ENCODE measurements around the gene POLR3E.

Gene POLR3E

DNA sequence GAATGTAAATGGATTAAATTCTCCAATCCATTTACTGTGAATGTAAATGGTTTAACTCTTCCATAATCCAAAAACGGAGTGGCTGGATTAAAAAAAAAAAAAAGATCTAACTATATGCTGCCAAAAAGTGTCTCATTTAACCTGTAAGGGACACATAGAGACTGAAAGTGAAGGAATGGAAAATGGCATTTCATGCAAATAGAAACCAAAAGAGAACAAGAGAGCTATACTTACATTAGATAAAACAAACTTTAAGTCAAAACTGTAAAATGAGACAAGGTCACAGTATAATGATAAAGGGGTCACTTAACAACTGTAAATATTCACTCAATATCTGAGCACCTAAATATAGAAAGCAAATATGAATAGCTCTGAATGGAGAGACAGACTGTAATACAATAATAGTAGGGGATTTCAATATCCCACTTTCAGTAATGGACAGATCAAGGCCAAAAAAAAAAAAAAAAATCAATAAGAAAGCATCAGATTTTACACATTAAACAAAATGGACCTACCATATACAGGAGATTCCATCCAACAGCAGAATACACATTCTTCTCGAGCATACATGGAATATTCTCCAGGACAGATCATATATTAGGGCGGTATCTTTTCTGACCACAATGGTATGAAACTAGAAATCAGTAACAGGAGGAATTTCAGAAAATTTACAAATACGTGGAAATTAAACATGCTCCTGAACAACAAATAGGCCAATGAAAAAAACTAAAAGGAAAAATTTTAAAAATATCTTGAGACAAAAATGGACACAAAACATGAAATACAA lies 40.8 kb downstream of the POLR3E start:
- peak overlapping the region; percentile 67 for H3K27ac ChIP-seq (ENCODE audit: low read length, poor library complexity, severe bottlenecking)
- no peak overlapping the region for H4K91ac ChIP-seq (ENCODE audit: low read length)
- no peak overlapping the region for H3K4me3 ChIP-seq (ENCODE audit: insufficient read depth in 1 of 2, low read depth in 1 of 2, low read length in 2 of 2)
- WGBS = 100% methylated on average over 1 of the region's 4 CpGs
- peaks cover 29 to 86% of the 10 kb centered on the region in 2 experiments for H3K36me3 ChIP-seq (ENCODE audit: control insufficient read depth in 1 of 2, insufficient read depth in 2 of 2, low read depth in 1 of 2, low read length in 2 of 2)
- H2BK15ac ChIP-seq (ENCODE audit: low read depth, poor library complexity, severe bottlenecking) = no peak overlapping the region
- H3K14ac ChIP-seq (ENCODE audit: low read length in 2 of 2) = no peak overlapping the region
- peaks cover 1% of the 10 kb centered on the region for H3K4me1 ChIP-seq (ENCODE audit: control insufficient read depth, insufficient read depth, low read depth, low read length)
- no peak overlapping the region for H4K8ac ChIP-seq (ENCODE audit: low read length)
- no peak overlapping the region for H2BK5ac ChIP-seq (ENCODE audit: low read depth, low read length, poor library complexity, severe bottlenecking)
- no peak overlapping the region for H3K18ac ChIP-seq (ENCODE audit: low read depth in 1 of 2, low read length in 2 of 2)
- H3K4me2 ChIP-seq (ENCODE audit: low read length, poor library complexity, severe bottlenecking) = no peak overlapping the region
- H2AFZ ChIP-seq (ENCODE audit: low read depth, low read length) = no peak overlapping the region
- H3K79me1 ChIP-seq (replicated peaks; ENCODE audit: low read length, poor library complexity, severe bottlenecking) = peaks cover 23% of the 10 kb centered on the region
- no peak overlapping the region for H3K23ac ChIP-seq (ENCODE audit: low read length in 2 of 2)
- H3K4ac ChIP-seq (ENCODE audit: low read depth in 1 of 2, low read length in 2 of 2) = no peak overlapping the region
- no peak overlapping the region for H2BK12ac ChIP-seq (ENCODE audit: low read length in 2 of 2)
- no peak overlapping the region for H3K9ac ChIP-seq (ENCODE audit: low read length)
- no peak overlapping the region for H2AK5ac ChIP-seq (ENCODE audit: low read length, severe bottlenecking)
- H3K9me3 ChIP-seq (ENCODE audit: control insufficient read depth, low read length) = peaks cover 46% of the 10 kb centered on the region
- no peak overlapping the region for H2BK120ac ChIP-seq (ENCODE audit: low read depth, low read length)
- DNase-seq = no peak
- H3K27me3 ChIP-seq (ENCODE audit: control insufficient read depth in 1 of 2, insufficient read depth in 1 of 2, low read length in 2 of 2) = no peaks in the 10 kb centered on the region

DNA sequence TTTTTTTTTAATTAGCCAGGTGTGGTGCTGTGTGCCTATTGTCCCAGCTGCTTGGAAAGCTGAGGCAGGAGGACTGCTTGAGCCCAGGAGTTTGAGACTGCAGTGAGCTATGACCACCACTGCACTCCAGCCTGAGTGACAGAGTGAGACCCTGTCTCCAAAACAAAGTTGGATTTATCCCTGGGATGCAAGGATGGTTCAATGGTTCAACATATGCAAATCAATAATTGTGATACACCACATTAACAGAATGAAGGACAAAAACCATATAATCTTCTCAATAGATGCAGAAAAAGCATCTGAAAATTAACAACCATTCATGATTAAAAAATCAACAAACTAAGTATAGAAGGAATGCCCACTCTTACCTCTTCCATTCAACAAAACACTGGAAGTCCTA lies 43.7 kb downstream of the POLR3E start:
- Histone ChIP-seq H4K8ac (ENCODE audit: low read length) (no peak overlapping the region), H3K36me3 (ENCODE audit: control insufficient read depth in 1 of 2, insufficient read depth in 2 of 2, low read depth in 1 of 2, low read length in 2 of 2) (peaks cover 26 to 73% of the 10 kb centered on the region in 2 experiments), H3K79me1 (replicated peaks; ENCODE audit: low read length, poor library complexity, severe bottlenecking) (peaks cover 25% of the 10 kb centered on the region)

DNA sequence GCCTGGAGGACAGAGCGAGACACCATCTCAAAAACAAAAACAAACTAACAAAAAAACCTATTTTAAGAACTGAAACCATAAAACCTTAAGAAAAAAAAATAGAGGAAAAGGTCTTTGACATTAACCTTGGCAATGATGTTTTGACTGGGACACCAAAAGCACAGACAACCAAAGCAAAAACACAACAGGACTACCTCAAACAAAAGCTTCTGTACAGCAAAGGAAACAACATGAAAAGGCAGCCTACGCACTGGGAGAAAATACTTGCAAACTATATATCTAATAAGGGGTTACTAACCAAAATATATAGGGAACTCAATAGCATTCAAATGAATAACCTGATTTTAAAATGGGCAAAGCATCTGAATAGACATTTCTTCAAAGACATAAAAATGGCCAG lies 44.9 kb downstream of the POLR3E start:
- Histone ChIP-seq H3K36me3 (ENCODE audit: control insufficient read depth in 1 of 2, insufficient read depth in 2 of 2, low read depth in 1 of 2, low read length in 2 of 2) (peaks cover 28 to 73% of the 10 kb centered on the region in 2 experiments), H3K27me3 (ENCODE audit: control insufficient read depth in 1 of 2, insufficient read depth in 1 of 2, low read length in 2 of 2) (no peaks in the 10 kb centered on the region), H3K9me3 (ENCODE audit: control insufficient read depth, low read length) (peaks cover 35% of the 10 kb centered on the region), H3K14ac (ENCODE audit: low read length in 2 of 2) (no peak overlapping the region), H3K4me2 (ENCODE audit: low read length, poor library complexity, severe bottlenecking) (no peak overlapping the region), H2BK5ac (ENCODE audit: low read depth, low read length, poor library complexity, severe bottlenecking) (no peak overlapping the region), H2BK120ac (ENCODE audit: low read depth, low read length) (no peak overlapping the region), H4K8ac (ENCODE audit: low read length) (no peak overlapping the region), H3K4me1 (ENCODE audit: control insufficient read depth, insufficient read depth, low read depth, low read length) (peaks cover 1% of the 10 kb centered on the region), H2AFZ (ENCODE audit: low read depth, low read length) (no peak overlapping the region), H2BK15ac (ENCODE audit: low read depth, poor library complexity, severe bottlenecking) (no peak overlapping the region), H3K18ac (ENCODE audit: low read depth in 1 of 2, low read length in 2 of 2) (no peak overlapping the region), H3K27ac (ENCODE audit: low read length, poor library complexity, severe bottlenecking) (no peak overlapping the region), H2AK5ac (ENCODE audit: low read length, severe bottlenecking) (no peak overlapping the region), H3K79me1 (replicated peaks; ENCODE audit: low read length, poor library complexity, severe bottlenecking) (peaks cover 24% of the 10 kb centered on the region), H3K23ac (ENCODE audit: low read length in 2 of 2) (no peak overlapping the region), H2BK12ac (ENCODE audit: low read length in 2 of 2) (no peak overlapping the region), H3K9ac (ENCODE audit: low read length) (no peak overlapping the region), H3K4ac (ENCODE audit: low read depth in 1 of 2, low read length in 2 of 2) (no peak overlapping the region), H4K91ac (ENCODE audit: low read length) (no peak overlapping the region), H3K4me3 (ENCODE audit: insufficient read depth in 1 of 2, low read depth in 1 of 2, low read length in 2 of 2) (no peak overlapping the region)
- no CpG with 5 or more reads among the region's 2 CpGs for WGBS
- no peak for DNase-seq

More for the DNA sequence above, 43.7 kb downstream of the POLR3E start:
- no peak overlapping the region for H3K9ac ChIP-seq (ENCODE audit: low read length)
- H3K4me2 ChIP-seq (ENCODE audit: low read length, poor library complexity, severe bottlenecking) = no peak overlapping the region
- no peak overlapping the region for H2BK5ac ChIP-seq (ENCODE audit: low read depth, low read length, poor library complexity, severe bottlenecking)
- H3K9me3 ChIP-seq (ENCODE audit: control insufficient read depth, low read length) = peaks cover 46% of the 10 kb centered on the region
- no peak overlapping the region for H3K18ac ChIP-seq (ENCODE audit: low read depth in 1 of 2, low read length in 2 of 2)
- no peak overlapping the region for H2AFZ ChIP-seq (ENCODE audit: low read depth, low read length)
- H2BK120ac ChIP-seq (ENCODE audit: low read depth, low read length) = no peak overlapping the region
- H3K27ac ChIP-seq (ENCODE audit: low read length, poor library complexity, severe bottlenecking) = no peak overlapping the region
- H3K4me3 ChIP-seq (ENCODE audit: insufficient read depth in 1 of 2, low read depth in 1 of 2, low read length in 2 of 2) = no peak overlapping the region
- H2BK15ac ChIP-seq (ENCODE audit: low read depth, poor library complexity, severe bottlenecking) = no peak overlapping the region
- H2BK12ac ChIP-seq (ENCODE audit: low read length in 2 of 2) = no peak overlapping the region
- no peak overlapping the region for H3K14ac ChIP-seq (ENCODE audit: low read length in 2 of 2)
- H3K27me3 ChIP-seq (ENCODE audit: control insufficient read depth in 1 of 2, insufficient read depth in 1 of 2, low read length in 2 of 2) = no peaks in the 10 kb centered on the region
- no peak for DNase-seq
- no peak overlapping the region for H3K23ac ChIP-seq (ENCODE audit: low read length in 2 of 2)
- no peak overlapping the region for H4K91ac ChIP-seq (ENCODE audit: low read length)
- no peak overlapping the region for H2AK5ac ChIP-seq (ENCODE audit: low read length, severe bottlenecking)
- H3K4ac ChIP-seq (ENCODE audit: low read depth in 1 of 2, low read length in 2 of 2) = no peak overlapping the region
- peaks cover 1% of the 10 kb centered on the region for H3K4me1 ChIP-seq (ENCODE audit: control insufficient read depth, insufficient read depth, low read depth, low read length)

DNA sequence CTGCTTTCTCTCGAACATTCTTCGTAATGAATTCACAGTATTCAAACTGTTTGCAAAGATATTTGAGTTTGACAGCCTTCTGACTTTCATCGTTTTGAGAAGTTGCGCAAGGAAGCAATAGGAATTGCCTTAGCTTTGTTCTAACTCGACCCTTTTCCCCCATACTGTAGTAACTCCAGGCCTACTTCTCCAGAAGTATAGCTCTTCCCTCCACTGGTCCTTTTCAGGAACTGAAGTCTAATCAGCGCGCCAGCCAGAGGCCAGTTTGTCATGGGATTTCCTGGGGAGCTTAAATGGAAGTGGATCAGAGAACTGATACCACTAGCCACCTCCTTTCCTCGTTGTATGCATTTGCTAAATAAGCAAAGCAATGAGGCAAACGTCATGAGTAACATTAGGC lies 49.3 kb downstream of the POLR3E start:
- H3K36me3 ChIP-seq (ENCODE audit: control insufficient read depth in 1 of 2, insufficient read depth in 2 of 2, low read depth in 1 of 2, low read length in 2 of 2) = peaks cover 36 to 81% of the 10 kb centered on the region in 2 experiments
- no peak overlapping the region for H3K18ac ChIP-seq (ENCODE audit: low read depth in 1 of 2, low read length in 2 of 2)
- no peak overlapping the region for H4K91ac ChIP-seq (ENCODE audit: low read length)
- H3K4me3 ChIP-seq (ENCODE audit: insufficient read depth in 1 of 2, low read depth in 1 of 2, low read length in 2 of 2) = no peak overlapping the region
- H2AK5ac ChIP-seq (ENCODE audit: low read length, severe bottlenecking) = no peak overlapping the region
- H3K14ac ChIP-seq (ENCODE audit: low read length in 2 of 2) = no peak overlapping the region
- H3K79me1 ChIP-seq (replicated peaks; ENCODE audit: low read length, poor library complexity, severe bottlenecking) = peaks cover 31% of the 10 kb centered on the region
- H3K4me2 ChIP-seq (ENCODE audit: low read length, poor library complexity, severe bottlenecking) = no peak overlapping the region
- 95% methylated on average over 9 of the region's 9 CpGs for WGBS
- no peaks in the 10 kb centered on the region for H3K4me1 ChIP-seq (ENCODE audit: control insufficient read depth, insufficient read depth, low read depth, low read length)
- no peak overlapping the region for H2BK5ac ChIP-seq (ENCODE audit: low read depth, low read length, poor library complexity, severe bottlenecking)
- H3K9me3 ChIP-seq (ENCODE audit: control insufficient read depth, low read length) = peaks cover 4% of the 10 kb centered on the region
- no peak overlapping the region for H3K9ac ChIP-seq (ENCODE audit: low read length)
- H3K4ac ChIP-seq (ENCODE audit: low read depth in 1 of 2, low read length in 2 of 2) = no peak overlapping the region
- H2AFZ ChIP-seq (ENCODE audit: low read depth, low read length) = no peak overlapping the region
- H3K23ac ChIP-seq (ENCODE audit: low read length in 2 of 2) = no peak overlapping the region
- no peak for DNase-seq
- H2BK12ac ChIP-seq (ENCODE audit: low read length in 2 of 2) = no peak overlapping the region
- H2BK120ac ChIP-seq (ENCODE audit: low read depth, low read length) = no peak overlapping the region
- H3K27me3 ChIP-seq (ENCODE audit: control insufficient read depth in 1 of 2, insufficient read depth in 1 of 2, low read length in 2 of 2) = no peaks in the 10 kb centered on the region
- no peak overlapping the region for H2BK15ac ChIP-seq (ENCODE audit: low read depth, poor library complexity, severe bottlenecking)
- H3K27ac ChIP-seq (ENCODE audit: low read length, poor library complexity, severe bottlenecking) = no peak overlapping the region
- H4K8ac ChIP-seq (ENCODE audit: low read length) = no peak overlapping the region
